Stimulated activated CD4-positive, alpha-beta T cell treated with anti-CD3 and anti-CD28 coated beads, TNF-alpha, amount 100 ng/mL, for 24 hours (primary cell): ENCODE results near the gene SLC30A5.
"Not testable (repeated sequence)": the region's sequence is repeated elsewhere in the genome, so short reads cannot be mapped to it uniquely, and the experiment has no call there.

Experiments used
- DNase-seq, 3 experiments: peaks; one replicate each; pipeline ENCODE4 v3.0.0-alpha.2; 2020; ENCODE audit warnings: low read depth in 3 of 3

SLC30A5 gene

GRCh38 chr5:69093771-69094482, at the start of gene SLC30A5:
SLC30A5 (plus strand) TSS chr5:69094014; CDS start chr5:69094256, 242 bp downstream.
- peak; percentile 93 to 99 (median 98) for DNase-seq

- DNase-seq: not testable (repeated sequence)
Observed at GRCh38 chr5:69045213-69045612, 48.6 kb upstream of the SLC30A5 start.

- DNase-seq: no peak
Observed at GRCh38 chr5:69046375-69046957, 47.3 kb upstream of the SLC30A5 start.

GRCh38 chr5:69048230-69048629, 45.6 kb upstream of the SLC30A5 start:
- DNase-seq: no peak

- no peak for DNase-seq
Observed at GRCh38 chr5:69049151-69049550, 44.7 kb upstream of the SLC30A5 start.

GRCh38 chr5:69049796-69050195, 44.0 kb upstream of the SLC30A5 start:
- no peak for DNase-seq

DNA sequence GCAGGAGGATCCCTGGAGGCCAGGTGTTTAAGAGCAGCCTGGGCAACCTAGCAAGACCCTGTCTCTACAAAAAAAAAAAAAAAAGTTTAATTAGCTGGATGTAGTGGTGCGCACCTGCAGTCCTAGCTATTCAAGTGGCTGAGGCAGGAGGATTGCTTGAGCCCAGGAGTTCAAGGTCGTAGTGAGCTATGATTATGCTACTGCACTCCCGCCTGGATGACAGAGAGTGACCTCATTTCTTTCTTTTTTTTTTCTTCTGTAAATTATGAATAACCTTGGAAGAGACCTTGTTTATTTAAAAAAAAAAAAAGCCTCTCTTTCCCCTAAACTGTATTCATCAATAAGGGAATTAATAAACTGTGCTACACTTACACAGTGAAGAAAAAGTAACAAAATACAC, 43.6 kb upstream of the SLC30A5 start:
- no peak for DNase-seq

DNA sequence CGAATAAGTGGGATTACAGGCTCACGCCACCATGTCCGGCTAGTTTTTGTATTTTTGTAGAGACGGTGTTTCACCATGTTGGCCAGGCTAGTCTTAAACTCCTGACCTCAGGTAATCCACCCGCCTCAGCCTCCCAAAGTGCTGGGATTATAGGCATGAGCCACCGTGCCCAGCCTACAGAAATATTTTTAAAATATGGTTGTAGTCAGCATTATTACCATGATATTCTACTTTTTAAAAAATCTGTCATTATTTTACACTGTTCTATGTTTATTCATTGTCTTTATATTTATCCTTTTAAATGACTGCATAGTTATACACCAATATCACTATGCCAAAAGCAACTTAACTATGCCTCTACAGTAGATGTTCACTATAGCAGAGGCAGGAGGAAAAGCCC, 41.6 kb upstream of the SLC30A5 start:
- no peak for DNase-seq

DNA sequence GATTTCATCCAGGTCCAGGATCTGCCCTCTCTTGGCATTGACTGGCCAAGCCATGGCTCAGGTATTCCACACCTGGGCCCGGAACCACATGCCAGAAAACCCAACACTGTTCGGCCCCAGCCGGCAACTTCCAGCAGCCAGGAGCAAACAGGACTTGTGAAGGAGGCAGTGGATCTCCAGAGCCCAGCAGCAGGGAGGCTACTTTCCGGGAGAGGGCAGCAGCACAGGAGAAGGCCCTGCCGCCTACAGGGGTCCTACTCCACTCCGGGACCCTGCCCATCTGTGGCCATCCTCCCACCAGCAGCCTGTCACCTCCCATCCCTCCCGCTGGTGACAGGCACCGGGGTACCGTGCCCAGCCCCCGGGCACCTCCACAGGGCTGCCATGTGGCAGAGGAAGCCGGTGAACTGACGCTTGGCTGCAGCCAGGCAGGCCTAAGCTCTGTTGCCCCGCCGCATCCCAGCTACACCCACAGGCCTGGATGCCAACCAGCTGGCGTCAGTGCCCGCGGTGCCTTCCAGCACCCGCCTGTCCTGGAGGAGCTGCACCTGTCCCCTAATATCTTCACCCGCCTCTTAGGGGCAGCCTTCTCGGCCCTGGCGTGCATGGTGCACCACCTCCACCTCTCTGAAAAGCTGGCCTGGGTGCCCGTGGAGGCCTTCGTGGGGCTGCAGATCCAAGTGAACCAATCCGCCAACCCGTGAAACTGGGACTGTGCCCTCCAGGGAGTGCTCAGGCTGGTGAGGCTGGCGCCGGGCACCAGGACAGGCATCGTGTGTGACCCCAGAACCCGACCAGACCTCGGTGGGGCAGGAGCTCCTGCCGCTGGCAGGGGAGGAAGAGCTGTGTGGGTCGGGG, 18.9 kb upstream of the SLC30A5 start:
- DNase-seq: no peak

DNA sequence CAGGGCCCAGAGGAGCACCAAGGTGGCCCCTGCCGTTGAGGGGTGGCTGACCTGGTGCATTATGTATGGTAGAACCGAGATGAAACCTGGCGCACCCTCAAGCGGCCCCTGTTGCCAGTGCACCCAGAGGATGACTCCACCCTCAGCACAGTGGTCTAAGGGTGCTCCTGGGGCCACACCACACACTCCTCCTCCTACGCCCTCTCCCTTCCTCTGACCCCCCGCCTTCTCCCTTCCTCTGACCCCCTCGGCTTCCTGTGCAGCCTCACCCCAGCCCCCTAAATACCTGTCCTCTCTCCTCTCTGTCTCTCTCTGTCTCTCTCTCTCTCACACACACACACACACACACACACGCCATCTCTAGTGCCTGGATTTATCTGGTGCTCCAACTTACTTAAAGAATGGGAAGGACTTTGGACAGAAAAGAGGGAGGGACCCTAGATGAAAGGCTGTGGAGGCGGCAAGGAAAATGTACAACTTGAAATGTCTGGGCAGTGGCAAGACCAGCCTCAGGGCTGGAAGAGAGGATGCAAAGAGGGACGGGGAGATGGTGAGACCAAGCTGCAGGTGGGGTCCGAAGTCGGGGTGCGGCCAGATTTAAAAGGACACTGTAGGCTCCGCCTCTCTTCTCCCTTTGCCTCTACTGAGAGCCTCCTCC, 18.2 kb upstream of the SLC30A5 start:
- no peak for DNase-seq

DNA sequence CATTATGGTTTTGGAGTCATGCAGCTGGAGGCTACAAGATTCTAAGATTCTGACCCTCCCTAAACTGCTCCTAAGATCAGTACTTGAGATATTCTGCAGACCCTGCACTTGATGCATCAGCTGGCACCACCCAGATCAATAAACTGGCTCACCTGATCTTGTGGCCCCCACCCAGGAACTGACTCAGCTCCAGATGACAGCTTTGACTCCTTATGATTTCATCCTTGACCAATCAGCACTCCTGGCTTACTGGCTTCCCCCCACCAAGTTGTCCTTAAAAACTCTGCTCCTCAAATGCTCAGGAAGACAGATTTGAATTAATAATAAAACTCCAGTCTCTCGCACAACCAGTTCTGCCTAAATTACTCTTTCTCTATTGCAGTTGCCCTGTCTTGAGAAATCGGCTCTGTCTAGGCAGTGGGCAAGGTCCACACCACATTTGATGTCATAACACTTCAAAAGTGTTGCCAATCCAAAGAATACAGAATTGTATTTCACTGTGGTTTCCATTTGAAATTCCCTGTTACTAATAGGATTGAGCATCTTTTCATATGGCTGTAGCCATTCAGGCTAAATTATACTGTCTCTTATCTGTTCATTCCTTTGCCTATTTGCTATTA, 14.8 kb upstream of the SLC30A5 start:
- no peak for DNase-seq

DNA sequence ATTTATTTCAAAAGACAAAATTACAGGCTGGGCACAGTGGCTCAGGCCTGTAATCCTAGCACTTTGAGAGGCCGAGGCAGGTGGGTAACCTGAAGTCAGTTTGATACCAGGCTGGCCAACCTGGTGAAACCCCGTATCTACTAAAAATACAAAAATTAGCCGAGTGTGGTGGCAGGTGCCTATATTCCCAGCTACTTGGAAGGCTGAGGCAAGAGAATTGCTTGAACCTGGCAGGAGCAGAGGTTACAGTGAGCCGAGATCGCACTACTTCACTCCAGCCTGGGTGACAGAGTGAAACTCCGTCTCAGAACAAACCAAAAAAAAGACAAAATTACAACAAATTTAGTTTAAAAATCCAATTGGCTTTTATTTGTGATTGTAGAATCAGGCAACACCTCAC, 14.3 kb upstream of the SLC30A5 start:
- DNase-seq: no peak

DNA sequence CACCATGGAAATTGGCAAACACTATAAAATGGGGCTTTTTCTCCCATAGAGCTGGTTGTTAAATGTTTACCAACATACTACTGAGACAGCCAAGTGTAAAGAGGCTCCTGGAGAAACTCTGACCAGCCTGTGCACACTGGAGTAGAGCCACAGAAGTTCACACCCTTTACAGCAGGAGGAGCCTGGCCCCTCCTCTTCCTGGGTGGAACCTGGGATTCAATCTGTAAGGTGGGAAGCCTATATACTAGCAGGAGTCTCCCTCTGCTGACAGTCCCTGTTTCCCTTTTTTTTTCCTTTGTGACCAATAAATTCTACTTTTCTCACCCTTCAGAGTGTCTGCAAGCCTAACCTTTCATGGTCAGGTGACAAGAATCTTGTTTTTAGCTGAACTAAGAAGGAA, 10.4 kb upstream of the SLC30A5 start:
- no peak for DNase-seq

- DNase-seq: no peak
Observed at GRCh38 chr5:69084195-69084594, 9.6 kb upstream of the SLC30A5 start.

DNA sequence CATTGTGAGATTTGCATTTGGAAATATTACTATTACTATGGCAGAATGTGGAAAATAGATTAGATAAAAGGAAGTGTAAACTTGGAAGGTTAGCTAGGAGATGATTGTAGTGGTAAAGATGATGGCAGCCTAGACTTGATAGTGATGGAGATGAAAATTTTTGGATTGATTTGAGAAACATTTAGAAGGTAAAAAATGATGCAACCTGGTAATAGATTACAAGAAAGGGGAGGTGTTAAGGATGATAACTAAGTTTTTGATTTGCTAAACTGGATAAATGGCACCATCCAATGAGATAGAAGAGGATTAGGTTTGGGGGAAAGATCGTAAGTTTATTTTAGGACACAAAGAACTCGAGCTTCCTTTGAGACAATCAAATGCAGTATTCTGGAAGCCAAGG, 8.9 kb upstream of the SLC30A5 start:
- DNase-seq: no peak

DNA sequence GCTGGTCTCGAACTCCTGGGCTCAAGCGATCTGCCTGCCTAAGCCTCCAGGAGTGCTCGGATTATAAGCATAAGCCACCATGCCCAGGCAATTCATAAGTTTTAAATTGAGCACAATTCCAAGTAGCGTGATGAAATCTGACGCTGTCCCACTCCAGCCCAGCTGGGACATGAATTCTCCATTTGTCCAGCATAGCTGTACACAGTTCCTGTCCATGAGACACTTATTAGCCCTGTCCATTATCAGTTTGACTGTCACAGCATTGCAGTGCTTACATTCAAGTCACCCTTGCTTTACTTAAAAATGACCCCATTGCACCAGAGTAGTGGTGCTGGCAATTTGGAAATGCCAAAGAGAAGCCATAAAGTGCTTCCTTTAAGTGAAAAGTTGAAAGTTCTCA, 7.6 kb upstream of the SLC30A5 start:
- DNase-seq: no peak

GRCh38 chr5:69088006-69088405, 5.8 kb upstream of the SLC30A5 start:
- DNase-seq: not testable (repeated sequence)

DNA sequence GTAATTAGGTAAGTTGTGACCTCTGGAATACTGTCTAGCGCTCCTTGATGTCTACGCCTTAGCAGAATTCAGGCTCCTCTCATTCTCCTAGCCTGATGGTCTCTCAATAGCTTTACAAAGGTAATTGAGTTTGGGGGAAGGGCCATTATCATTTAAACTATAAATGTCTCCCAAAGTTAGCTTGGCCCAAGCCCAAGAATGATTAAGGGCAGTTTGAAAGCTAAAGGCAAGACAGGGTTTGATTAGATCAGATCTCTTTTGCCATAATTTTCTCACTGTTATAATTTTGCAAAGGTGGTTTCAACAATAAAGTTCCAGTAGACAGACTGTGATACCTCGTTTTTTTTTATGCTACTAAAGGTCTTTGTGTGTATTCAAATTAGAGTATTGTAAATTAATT, 3.7 kb upstream of the SLC30A5 start:
- no peak for DNase-seq

DNA sequence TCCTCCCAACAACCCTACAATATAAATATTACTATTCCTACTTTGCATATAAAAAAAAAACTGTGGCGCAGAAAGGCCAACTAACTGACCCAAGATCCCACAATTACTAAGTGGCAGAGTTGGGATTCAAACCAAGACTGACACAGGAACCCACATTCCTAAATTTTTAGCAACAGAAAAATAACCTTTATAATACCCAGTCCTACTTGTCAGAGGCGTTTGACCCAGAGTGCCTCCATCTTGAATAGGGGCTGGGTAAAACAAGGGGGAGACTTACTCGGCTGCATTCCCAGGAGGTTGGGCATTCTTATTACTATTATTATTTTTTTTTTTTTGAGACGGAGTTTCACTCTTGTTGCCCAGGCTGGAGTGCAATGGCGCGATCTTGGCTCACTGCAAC, 2.0 kb upstream of the SLC30A5 start:
- DNase-seq: no peak

DNA sequence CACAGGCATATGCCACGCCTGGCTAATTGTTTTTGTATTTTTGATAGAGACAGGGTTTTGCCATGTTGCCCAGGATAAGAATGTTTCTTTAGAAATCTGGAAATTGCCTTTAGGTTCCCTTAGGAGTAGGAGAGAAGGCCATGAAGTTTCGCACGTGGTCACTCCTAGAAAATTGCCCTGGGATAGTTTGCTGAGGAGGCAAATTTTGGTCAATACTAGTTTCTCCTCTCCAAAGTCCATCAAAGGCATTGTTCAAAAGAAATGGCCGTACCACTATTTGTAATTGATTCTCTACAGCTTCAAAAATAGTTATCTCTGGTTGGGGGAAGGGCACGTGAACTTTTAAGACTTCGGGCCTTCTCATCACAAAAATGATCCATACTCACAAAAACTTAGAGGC, 845 bp upstream of the SLC30A5 start:
- no peak for DNase-seq

- DNase-seq: no peak
Observed at GRCh38 chr5:69099302-69099701, 5.5 kb downstream of the SLC30A5 start.

GRCh38 chr5:69103521-69103920, 9.7 kb downstream of the SLC30A5 start:
- DNase-seq: no peak
